Stimulated activated CD8-positive, alpha-beta memory T cell treated with anti-CD3 and anti-CD28 coated beads, Interleukin-12 subunit alpha, Interleukin-12 subunit beta, amount 100 ng/mL, for 1 hour (primary cell): ENCODE results near the gene KCNJ14.
"Not testable (repeated sequence)": the region's sequence is repeated elsewhere in the genome, so short reads cannot be mapped to it uniquely, and the experiment has no call there.

Experiments
- DNase-seq: peaks from one replicate; pipeline ENCODE4 v3.0.0-alpha.2; 2020; ENCODE audit warnings: low read depth

The KCNJ14 gene

DNA sequence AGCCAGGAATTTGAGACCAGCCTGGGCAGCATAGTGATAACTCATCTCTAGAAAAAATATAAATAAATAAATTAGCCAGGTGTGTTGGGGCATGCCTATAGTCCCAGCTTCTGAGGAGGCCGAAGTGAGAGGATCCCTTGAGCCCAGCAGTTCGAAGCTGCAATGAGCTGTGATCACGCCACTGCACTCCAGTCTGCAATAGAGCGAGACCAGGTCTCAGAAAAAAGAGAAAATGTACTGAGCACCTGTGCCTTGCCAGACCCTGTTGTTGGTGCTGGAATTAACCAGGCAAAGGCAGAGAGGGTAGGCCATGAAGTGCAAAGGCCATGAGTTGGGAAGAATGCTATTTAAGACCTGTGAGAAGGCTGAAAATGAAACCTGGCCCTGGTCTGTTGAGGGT is 16.5 kb downstream of the KCNJ14 start:
- DNase-seq, result no peak

DNA sequence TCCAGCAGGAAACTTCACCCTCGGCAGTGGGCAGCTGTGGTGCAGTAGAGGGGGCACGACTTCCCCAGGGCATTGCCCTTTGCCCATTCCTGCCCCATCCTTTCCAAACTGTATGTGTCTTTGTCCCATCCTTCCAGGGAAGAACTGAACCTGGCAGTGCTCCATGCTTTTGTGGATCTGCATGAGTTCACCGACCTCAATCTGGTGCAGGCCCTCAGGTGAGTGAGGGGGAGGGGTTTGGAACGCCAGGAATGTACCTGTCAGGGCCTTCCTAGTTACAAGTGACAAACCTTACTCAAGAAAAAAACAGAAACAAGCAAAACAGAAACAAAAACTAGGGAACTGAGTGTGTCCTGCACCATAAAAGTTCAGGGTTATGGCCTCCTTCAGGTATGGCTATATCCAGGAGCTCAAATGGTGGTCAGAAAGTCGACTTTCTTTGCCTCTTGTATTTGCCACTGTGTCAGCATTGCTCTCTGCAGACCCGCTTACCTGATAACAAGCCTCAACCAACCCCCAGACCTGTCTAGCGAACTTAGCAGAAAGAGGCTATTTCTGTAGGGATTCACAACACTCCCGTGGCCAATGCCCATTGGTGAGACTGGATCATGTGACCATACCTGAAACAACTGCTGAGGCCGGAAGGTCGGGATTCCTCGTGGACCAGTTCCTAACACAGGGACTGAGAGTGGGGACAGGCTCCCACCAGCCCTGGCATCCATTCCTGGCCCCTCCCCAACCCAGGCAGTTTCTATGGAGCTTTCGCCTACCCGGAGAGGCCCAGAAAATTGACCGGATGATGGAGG is 18.0 kb downstream of the KCNJ14 start:
- no peak for DNase-seq

DNA sequence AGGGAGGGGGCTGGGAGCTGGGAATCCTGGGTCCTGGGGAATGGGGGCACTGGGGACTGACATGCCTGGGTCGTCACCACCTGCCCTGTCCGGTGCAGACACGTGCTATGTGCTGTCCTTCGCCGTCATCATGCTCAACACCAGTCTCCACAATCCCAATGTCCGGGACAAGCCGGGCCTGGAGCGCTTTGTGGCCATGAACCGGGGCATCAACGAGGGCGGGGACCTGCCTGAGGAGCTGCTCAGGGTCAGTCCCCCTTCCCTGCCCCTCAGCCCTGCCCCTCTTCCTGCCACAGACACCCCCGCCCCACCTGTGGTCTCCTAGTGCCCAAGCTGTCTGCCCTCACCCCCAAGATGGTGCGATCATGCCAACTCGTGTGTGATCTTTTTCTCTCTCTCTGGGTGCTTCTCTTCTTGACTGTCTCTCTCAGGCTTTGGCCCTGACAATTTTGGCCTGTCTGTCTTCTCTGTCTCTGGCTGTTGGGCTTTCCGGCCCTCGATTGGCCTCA is 18.8 kb downstream of the KCNJ14 start:
- DNase-seq, result no peak

DNA sequence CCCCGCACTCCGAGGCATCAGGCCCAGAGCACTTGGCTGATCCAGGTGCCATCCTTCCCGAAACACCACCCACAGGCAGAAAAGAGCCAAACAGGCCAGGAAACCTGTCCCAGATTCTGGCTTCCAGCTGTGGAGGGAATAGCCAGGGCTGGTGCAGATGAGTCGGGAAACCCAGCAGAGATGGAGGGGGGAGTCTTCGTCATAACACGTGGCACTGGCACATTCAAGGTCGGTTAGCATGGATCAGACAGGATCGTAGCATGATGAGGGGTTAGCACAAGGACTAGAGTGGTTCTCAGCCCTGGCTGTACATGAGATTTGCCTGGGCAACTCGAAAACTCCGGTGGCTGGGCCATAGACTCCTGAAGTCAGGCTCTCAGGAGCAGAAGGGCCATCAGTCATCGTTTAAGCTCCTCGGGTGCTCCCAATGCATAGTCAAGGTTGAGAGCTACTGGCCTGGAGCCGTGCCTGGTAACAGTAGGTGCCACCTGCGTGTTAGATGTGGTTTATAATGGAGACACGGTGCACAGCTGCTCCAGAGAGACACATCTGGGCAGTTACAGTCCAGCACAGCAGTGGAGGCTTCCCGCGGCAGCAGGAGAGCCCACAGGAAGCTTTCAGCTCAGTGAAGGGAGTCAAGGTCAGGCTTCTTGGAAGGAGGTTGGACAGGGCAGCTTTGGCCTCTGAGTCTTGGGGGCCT is 20.1 kb downstream of the KCNJ14 start:
- DNase-seq, result no peak

DNA sequence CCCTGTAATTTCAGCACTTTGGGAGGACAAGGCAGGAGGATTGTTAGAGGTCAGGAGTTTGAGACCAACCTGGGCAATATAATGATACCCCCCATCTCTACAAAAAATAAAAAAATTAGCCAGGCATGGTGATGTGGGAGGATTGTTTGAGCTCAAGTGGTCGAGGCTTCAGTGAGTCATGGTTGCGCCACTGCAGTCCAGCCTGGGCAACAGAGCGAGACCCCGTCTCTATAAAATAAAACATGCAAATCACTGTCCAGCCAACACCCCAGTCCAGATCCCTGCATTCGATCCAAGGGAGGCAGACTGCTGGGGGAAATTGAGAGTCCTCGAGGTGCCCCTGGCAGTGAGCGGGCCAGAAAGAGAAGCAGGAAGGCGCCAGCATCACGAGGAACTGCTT is 20.8 kb downstream of the KCNJ14 start:
- no peak for DNase-seq

DNA sequence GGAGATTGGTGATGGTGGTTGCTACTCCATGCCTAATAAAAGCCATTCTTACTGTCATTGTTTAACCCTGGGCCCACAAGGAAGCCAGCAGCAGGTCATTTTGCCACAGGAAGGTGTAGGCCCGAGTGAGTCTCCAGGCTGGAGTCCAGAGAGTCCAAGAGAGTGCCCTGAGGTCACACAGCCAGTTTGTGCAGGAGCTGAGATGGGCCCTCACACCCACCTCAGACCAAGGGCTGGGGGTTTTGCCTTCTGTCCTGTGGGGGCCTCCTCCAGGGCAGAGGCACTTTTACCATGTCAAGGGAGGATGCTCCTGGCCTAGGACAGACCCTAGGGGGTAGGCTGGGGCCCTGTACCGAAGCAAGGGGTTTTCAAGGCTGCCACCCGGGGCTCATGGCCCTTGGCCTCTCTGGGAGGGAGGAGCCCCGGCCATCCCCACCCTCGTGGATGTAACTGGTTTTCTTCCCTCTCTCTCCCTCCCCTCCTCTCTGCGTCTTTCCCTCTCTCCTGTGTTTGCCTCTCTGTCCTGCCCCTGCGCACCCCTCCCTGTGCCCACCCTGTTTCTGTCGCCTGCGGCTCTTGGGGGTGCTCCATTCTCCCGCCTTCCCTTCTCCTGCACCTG is 21.8 kb downstream of the KCNJ14 start:
- DNase-seq, result no peak

DNA sequence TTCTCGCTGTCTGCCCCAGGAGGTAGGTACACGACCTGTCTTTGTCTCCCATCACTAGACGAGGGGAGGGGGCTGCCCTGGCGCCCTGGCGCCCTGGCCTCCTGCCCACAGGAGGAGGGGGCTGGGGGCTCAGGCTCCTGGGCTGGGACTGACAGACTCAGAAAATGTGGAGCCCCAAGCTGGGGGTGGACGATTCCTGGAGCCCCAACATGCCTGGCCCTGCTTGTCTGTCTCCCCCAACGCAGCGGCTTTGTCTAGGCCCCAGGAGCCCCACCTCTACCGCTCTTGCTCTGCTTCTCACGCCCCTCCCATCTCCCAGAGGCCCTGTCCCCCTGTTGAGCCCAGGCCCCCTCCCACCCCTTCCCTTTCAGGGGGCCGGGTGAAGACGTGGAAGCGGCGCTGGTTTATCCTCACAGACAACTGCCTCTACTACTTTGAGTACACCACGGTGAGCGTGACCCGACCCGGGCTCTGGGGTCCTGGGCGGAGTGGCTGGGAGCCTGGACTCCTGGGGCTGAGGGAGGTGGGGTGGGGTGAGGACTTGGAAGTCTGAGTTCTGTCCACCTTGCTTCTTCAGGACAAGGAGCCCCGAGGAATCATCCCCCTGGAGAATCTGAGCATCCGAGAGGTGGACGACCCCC is 22.4 kb downstream of the KCNJ14 start:
- DNase-seq, result no peak

DNA sequence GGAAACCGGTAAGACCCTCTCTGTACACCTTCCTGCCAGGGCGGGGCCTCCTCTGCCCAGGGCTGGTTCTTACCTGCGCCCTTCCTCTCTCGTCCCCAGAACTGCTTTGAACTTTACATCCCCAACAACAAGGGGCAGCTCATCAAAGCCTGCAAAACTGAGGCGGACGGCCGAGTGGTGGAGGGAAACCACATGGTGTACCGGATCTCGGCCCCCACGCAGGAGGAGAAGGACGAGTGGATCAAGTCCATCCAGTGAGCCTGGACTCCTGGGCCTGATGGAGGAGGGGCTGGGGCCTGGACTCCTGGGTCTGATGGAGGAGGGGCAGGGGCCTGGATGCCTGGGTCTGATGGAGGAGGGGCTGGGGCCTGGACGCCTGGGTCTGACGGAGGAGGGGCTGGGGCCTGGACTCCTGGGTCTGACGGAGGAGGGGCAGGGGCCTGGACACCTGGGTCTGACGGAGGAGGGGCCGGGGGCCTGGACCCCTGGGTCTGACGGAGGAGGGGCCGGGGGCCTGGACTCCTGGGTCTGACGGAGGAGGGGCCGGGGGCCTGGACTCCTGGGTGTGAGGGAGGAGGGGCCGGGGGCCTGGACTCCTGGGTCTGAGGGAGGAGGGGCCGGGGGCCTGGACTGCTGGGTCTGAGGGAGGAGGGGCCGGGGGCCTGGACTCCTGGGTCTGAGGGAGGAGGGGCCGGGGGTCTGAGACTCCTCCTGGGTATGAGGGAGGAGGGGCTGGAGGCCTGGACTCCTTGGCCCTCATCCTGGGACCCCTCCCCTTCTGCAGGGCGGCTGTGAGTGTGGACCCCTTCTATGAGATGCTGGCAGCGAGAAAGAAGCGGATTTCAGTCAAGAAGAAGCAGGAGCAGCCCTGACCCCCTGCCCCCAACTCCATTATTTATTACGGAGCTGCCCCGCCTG is 23.2 kb downstream of the KCNJ14 start:
- DNase-seq, result no peak

DNA sequence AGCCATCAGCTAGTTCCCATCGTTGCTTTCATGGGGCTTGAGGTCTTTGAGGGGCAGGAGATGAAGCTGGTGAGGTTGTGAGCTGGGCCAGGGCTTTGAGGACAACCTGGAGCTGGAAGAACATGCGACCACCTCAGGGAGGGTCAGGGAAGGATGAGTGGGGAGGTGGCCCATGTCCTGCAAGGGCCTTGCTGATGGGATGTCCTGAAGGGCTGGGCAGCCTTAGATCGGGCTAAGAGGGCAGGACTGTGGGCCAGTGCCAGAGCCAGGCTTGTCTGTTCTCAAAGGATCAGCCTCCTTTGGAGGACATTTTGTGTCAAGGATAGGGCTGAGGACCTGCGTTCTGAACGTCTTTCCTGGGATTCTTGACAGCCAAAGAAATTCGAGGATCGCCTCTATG is 24.3 kb downstream of the KCNJ14 start:
- DNase-seq, result no peak

DNA sequence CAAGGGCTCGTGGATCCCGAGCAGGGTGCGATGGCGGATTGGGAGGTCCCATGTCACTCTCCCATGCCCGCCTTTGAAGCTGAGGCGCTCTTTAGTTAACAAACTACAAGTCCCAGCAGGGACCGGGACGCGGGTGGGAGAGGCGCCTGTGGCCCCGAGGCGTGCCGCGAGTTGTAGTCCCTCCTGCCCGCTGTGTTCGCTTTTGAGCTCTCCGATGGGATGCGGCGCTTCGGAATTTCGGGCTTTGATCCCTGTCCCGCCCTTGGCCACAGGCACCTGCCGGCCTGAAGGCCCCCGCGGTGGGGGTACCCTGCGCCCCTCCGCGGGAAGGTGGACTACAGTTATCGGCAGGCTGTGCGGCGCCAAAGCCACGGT is 24.8 kb downstream of the KCNJ14 start:
- peak; percentile 22 for DNase-seq

DNA sequence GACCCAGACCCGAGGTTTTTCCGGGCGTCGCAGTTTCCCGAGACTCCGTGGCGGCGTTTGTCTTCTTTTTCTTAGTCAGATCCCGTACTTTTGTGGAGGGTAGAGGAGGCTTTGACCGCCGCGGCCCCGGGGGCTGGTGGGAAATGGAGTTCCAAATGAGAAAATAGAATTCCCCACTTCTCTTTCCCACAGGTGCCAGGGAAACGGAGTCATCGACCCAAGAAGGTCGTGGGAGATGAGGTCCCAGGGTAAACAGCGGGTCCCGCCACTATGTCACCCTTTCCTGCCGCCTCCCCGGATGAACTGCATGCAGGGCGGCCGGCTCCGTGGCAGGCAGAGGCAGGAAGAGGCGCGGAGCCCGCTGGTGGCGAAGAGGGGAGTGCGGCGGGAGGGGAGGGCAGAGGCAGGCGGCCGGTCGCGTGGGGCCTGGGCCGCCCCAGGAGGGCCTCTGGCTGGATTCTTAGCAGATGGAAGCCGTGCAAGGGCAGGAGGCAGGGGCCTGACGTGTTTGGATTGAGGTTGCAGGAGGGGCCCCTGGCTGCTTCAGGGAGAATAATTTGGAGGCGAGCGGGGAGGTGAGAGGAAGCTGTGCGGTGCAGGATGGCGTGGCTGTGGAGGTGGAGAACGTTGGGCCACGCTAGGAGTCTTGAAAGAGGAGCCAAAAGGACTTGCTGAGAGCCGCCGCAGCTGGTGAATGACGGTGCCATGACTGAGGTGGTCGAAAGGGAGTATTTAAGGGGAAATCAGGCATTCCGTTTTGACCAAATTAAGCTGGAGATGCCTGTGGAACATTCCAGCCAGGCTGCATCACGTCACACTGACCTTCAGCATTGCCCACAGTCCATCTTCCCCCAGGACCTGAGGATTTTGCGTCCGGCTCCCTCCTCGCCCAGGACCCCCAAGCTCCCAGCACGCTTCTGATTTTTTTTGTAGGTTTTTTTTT is 25.5 kb downstream of the KCNJ14 start:
- peak; percentile 24 for DNase-seq

DNA sequence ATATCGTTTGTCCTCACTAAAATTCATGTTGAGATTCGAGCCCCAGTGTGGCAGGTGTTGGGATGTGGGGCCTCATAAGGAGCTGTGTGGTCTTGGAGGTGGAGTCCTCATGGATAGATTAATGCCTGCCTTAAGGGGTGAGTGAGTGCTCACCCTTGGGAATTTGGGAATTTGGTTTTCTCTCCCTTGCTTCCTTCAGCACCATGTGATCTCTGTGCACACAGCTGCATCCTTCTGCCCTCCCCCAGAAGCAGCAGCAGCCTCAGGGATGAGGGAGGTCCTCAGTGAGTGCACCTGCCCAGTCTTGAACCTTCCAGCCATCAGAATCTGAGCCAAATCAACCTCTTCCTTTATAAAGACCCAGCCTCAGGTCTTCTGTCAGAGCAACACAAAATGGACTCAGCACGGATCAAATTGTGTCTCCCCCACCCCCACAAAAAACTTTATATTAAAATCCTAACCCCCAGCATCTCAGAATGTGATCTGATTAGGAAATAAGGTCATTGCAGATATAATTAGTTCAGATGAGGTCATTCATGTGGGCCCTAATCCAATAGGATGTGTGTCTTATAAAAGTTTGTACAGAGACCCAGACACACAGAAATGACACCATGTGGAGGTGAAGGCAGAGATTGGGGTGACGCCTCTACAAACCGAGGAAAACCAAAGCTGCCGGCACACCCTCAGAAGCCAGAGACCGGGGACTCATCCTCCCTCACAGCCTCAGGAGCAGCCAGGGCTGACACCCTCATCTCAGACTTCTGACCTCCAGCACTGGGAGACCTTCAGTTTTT is 26.7 kb downstream of the KCNJ14 start:
- DNase-seq, result no peak

DNA sequence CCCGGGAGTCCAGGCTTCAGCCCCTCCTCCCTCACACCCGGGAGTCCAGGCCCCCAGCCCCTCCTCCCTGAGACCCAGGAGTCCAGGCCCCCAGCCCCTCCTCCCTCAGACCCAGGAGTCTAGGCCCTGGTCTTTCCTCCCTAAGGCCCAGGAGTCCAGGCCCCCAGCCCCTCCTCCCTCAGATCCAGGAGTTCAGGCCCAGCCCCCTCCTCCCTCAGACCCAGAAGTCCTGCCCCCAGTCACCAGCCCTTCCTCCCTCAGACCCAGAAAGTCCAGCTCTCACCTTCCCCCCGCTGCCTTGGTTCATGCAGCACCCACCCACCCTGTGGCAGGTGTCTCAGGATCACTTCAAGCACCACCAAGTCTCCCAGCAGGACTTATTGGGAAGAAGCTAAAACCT is 27.9 kb downstream of the KCNJ14 start:
- DNase-seq, result no peak

DNA sequence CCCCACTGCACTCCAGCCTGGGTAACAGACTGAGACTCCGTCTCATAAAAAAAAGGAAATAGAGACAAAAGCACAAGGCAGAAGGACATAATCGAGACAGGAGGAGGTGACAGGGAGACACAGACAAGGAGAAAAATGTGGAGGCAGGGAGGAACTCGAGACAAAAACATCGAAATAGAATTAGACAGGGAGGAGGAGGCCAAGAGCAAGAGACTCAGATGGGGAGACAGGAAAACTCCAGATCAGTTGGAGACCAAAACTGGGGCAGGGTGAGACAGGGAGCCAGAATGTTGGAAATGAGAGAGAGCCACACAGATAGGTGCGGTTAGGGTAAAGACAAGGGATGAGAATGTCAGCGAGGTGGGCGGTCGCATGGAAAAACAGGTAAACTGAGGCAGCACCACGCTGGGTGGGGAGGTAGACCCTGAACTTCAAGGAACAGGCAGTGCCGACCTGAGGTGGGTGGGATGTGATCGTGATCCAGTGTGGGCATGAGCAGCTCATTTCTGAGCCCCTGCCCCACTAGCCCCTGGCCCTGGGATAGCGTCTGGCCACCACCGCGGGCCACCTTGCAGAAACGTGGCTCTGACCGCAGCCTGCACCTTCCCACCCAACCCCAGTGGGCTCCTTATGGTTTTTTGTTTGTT is 29.0 kb downstream of the KCNJ14 start:
- DNase-seq, result no peak

DNA sequence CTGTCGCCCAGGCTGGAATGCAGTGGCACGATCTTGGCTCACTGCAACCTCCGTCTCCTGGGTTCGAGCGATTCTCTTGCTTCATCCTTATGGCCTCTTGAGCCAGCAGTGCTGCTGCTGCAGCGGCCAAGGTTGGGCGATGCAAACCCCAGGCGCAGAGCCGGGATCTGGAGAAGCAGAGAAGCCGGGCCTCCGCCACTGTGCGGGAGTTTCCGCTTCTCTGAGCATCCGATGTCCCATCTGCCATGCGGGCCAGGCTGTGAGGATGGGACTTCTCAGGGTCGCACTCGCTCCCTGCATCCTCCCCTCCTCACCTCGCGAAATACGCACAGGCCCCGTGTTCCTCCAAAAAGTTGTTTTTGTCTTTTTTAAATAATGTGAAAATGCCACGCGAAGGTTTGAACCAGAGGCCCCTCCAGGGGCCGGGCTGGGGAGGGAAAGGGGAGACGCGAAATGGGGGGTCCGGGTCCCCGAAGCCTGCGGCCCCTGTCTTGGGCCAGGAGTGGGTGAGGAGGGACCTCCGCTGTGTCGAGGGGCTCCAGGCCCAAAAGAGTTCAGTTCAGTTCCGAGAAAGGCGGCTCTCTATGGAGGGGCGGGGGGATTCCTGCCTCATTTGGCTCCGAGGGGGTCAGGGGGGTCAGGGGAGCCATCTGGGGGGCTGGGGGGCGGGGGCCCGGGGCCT is 29.7 kb downstream of the KCNJ14 start:
- DNase-seq, result no peak

DNA sequence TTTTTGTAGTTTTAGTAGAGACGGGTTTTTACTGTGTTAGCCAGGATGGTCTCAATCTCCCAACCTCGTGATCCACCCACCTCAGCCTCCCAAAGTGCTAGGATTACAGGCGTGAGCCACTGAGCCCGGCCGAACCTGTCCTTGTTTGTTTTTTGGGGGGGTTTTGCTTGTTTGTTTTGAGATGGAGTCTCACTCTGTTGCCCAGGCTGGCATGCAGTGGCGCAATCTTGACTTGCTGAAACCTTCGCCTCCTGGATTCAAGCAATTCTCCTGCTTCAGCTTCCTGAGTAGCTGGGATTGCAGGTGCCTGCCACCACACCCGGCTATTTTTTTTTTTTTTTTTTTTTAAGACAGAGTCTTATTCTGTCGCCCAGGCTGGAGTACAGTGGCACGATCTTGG is 31.3 kb downstream of the KCNJ14 start:
- DNase-seq, result not testable (repeated sequence)

DNA sequence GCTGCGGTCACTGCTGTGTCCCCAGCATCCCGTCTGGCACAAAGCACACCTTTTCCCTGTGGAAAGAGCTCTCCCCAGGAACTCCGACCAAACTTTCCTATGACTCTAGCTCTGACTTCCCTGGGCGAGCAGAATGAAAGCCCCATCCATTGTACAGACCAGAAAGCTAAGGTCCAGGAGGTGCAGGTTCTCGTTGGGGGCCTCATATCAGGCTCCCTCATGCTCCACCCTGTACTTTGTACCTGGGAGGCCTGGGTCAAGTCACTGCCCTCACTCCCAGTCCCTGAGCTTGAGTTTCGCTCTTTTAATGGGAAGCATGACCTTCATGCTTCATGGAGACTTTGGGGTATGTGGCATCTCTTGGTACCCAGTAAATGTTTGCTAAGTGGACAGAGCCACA is 32.2 kb downstream of the KCNJ14 start:
- no peak for DNase-seq

DNA sequence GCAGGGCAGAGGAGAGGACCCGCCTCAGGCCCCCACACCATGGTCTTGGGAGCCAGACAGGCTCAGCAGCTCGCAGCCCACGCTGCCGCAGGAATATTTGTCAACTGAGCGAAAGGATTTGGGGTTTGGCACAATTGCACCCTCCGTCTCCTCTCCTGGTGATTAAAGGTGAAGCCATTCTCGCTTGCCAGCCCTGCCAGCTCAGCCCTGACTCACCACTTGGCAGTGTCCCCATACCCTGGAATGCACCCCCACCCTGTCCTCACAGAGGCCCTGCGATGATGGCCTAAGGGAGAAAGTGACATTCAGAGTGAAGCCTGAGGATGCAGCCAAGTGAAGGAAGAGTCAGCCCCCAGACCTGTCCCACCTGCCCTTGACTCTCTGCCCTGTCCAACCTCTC is 32.6 kb downstream of the KCNJ14 start:
- DNase-seq, result no peak
